IPS-11a (cell line): ENCODE results near the gene NPM1.

Experiments used
- H3K4me3 ChIP-seq: one replicate; pipeline ENCODE4 v1.5.1; 2013; ENCODE audit warnings: low read depth, low read length, control low read depth

Gene NPM1

GRCh38 chr5:171447226-171447625 lies 59.6 kb downstream of the NPM1 start:
- no peak overlapping the region for H3K4me3 ChIP-seq

DNA sequence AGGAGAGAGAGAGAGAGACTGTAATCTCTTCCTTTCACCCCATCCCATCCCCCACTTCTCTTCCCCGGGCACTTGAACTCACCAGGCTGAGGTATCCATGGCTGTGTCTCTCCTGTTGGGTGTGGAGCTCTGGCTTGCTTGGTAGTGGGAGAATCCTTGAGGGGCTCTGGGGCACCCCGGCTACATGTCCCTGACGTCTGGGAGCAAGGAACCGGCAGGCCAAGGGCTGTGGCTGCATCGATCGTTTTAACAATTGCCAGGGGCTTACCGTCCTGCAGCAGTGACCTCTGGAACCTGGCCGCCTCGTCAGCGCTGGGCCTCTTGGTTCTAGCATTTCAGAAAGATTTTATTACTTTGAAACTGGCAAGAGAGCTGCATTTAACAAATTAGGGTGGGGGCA lies 61.8 kb downstream of the NPM1 start:
- no peak overlapping the region for H3K4me3 ChIP-seq

GRCh38 chr5:171450423-171451331 lies 63.0 kb downstream of the NPM1 start:
- peak overlapping the region; percentile 4 for H3K4me3 ChIP-seq

- H3K4me3 ChIP-seq = no peak overlapping the region
Observed at GRCh38 chr5:171451421-171451820, 63.8 kb downstream of the NPM1 start.

GRCh38 chr5:171453056-171453725 lies 65.5 kb downstream of the NPM1 start:
- no peak overlapping the region for H3K4me3 ChIP-seq

GRCh38 chr5:171453988-171454387 lies 66.3 kb downstream of the NPM1 start:
- H3K4me3 ChIP-seq = no peak overlapping the region

DNA sequence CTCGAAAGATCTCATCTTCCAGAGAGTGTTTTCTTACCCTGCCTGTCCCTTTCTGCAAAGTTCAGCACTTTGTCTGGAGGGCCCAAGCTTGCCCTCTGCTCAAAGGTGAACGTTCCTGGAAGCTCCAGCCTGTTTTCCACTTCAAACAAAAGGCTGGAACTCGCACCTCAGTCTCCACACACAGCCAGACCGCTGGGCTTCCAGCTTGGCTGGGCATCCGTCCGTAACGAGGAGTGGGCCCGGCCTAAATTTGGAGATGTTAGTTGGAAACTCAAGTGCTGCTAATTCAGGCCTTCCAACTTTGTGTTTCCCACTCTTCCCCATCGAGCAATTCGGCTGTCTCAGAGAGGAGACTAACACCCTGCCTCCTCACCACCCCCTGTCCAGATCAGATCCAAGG lies 66.9 kb downstream of the NPM1 start:
- H3K4me3 ChIP-seq = no peak overlapping the region

GRCh38 chr5:171455522-171455921 lies 67.9 kb downstream of the NPM1 start:
- H3K4me3 ChIP-seq = no peak overlapping the region

GRCh38 chr5:171457208-171457981 lies 69.7 kb downstream of the NPM1 start:
- H3K4me3 ChIP-seq = no peak overlapping the region

DNA sequence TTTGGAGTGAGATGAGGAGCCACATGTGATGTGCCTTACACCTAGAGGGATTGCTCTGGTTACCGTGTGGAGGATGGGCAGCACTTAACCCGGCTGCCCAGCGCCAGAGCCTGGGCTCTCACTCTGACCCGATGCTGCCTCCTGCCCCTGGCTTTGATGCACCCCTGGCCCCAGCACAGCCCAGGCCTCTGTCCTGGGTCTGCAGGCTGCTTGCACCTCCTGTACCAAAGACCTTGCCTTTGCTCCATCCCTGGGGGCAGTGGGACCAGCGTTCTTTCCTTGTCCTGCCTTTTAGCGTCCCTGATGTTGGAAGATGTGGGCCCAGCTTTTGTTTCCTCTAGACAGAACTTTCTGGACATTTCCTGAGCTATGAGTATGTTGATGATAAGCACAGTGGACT lies 72.2 kb downstream of the NPM1 start:
- no peak overlapping the region for H3K4me3 ChIP-seq
